Iris pigment epithelial cell (primary cell): Measurements from ENCODE around the gene PIK3R5.
A peak's percentile ranks its signal among the peaks of the same experiment; 100 is the strongest.

Experiments
- DNase-seq: peaks from one replicate; pipeline ENCODE4 v3.0.0-alpha.2; 2011; ENCODE audit warnings: low read depth

PIK3R5 gene

GRCh38 chr17:8951206-8951605 lies 14.3 kb downstream of the PIK3R5 start:
- no peak for DNase-seq

- DNase-seq, result no peak
Measured at GRCh38 chr17:8949061-8949661, 16.3 kb downstream of the PIK3R5 start.

GRCh38 chr17:8948462-8948861 lies 17.0 kb downstream of the PIK3R5 start:
- DNase-seq, result no peak

- DNase-seq, result peak; percentile 6
Measured at GRCh38 chr17:8947201-8947600, 18.3 kb downstream of the PIK3R5 start.

DNA sequence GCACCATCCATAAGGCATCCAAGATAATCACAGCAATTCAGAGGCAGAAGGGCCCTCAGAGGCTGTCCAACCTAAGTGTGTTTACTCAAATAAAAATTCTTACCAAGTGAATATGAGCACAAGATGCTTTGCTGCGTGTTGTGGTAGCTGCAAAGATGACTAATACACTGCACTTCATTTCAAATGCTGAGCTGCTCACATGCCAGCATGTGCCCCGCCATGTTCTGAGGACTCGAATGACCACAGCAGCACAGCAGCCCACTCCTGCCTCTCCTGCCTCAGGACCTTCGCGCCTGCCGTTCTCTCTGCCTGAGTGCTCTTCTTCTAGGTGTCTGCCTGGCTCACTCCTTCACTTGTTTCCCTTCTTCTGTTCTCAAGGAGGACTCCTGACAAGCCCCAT lies 19.0 kb downstream of the PIK3R5 start:
- peak; percentile 42 for DNase-seq

GRCh38 chr17:8946071-8946470 lies 19.4 kb downstream of the PIK3R5 start:
- DNase-seq, result no peak

GRCh38 chr17:8944748-8945147 lies 20.8 kb downstream of the PIK3R5 start:
- DNase-seq, result no peak

GRCh38 chr17:8944083-8944482 lies 21.4 kb downstream of the PIK3R5 start:
- no peak for DNase-seq

DNA sequence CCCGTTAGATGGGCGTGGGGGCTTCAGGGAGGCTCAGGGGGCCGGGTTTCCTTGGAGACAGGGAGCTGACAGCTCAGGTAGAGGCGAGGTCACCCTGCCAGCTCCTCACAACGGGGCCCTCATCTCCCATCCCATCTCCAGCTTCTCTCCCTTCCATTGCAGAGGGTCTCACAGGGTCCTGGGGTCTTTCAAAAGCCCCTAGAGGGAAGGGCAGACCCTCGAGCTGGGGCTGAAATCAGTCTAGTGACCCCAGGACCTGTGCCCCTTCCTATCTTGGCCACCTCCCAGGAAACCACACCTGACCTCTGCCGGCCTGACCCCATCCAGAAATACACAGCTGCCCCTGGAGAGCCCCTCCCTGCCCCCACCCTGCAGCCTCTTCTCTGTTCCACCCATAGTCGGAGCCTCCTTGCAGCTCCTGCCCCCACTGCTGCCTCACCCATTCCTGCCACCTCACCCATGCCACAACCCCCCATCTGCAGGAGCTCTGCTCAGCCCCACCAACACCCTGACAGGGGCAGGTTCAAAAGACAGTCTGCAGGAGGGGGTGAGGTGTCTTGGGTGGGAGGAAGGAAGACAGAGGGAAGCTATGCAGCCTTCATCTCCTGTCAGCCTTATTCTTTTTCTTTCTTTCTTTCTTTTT lies 23.4 kb downstream of the PIK3R5 start:
- DNase-seq, result no peak

DNA sequence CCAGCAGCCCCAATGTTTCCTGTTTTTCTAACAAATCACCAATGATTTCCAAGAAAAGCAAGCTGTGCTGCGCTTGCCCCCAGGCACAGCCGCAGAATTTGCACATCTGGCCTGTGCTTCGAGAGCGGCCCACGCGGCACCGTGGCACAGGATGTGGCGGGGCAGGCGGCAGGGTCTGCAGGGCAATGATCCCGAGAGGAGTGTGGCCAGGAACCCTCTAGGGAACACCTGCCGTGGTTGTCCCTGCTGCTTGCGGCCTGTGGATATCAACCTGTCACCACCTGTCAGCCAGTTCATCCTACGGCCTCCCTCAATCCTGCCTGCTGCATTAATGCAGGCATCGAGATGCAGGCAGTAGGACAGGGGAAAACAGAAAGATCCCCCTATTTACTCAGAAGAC lies 24.0 kb downstream of the PIK3R5 start:
- DNase-seq, result no peak

- no peak for DNase-seq
Measured at GRCh38 chr17:8940866-8941471, 24.5 kb downstream of the PIK3R5 start.

DNA sequence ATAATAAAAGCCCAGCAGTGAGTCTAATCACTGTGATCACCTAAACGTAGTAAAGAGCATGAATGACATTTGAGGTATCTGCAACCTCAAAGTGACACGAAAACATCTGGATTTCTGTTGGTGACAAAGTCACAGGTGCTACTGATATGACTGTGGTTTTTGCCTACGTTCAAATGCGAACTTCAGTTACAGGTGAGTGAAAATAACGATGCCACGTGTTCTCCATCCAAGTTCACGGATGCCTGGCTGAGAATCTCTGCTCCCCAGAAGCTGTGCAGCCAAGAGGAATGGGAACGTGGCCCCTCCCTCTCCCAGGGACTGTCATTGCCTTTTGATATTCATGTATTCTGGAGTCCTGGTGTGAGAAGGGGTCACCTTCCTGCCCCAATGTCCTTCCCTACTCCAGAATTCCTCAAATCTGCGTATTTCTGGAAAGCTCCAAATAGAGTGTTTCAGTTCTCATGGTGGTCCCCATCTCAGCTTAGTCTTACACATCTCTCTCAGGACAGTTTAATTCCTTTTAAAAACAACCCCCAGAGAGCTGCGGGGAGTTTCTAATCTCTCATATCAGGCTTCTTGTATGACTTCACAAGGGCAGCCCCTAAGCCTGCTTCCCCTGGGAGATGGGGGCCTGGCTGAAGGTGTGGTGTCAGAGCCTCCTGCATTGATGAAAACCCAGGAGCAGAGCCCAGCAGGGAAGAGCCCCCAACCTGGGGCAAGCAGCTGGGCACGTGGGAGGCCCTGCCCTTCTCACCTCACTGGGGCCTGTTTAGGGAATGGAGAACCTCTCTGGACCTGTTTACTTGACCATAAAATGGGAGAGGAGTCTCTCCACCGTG lies 25.8 kb downstream of the PIK3R5 start:
- no peak for DNase-seq

- DNase-seq, result no peak
Measured at GRCh38 chr17:8938933-8939332, 26.6 kb downstream of the PIK3R5 start.

DNA sequence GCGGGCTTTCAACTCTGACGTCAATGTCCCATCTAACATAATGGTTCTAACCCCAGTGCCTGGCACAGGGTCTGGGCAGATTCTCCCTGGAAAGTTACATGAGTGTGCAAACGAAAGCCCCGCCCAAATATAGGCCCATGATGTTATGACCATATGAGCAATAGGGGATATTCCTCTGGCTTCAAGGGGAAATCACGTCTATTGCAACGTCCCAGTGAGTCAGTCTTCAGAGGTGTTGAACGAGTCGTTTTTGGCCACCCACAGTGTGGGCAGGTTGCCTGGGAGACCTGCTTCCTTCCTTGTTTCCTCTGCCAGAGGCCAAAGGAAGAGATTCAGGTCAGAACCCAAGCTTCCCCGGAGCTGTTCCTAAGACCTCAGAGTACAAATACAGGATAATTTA lies 30.3 kb downstream of the PIK3R5 start:
- peak; percentile 38 for DNase-seq

- no peak for DNase-seq
Measured at GRCh38 chr17:8934346-8934745, 31.2 kb downstream of the PIK3R5 start.

DNA sequence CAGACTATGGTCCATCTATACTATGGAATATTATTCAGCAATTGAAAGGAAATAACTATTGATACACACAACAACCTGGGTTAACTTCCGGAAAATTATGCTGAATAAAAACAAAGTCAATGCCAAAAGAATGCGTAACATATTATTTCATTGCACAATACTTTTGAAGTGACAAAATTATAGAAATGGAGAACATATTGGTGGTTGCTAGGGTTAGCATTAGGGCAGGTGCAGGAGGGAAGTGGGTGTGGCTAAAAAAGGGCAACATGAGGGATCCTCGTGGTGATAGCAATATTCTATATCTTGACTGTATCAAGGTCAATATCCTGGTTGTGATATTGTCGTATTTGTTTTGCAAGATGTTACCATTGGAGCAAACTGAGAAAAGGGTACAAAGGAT lies 34.9 kb downstream of the PIK3R5 start:
- DNase-seq, result no peak

DNA sequence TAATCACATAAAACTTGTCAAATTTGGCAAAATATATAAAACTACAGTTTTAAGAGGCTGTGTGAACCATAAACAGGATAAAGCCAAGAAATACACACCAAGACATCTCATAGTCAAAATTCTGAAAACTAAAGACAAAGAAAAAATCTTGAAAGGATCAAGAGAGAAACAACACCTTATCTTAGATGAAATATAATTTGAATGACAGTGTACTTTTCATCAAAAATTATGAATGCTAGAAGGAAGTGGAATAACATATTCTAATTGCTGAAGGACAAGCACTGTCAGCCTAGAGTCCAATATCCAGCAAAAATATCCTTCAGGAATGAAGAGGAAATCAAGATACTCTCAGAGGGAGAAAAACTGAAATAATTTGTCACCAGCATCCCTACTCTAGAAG lies 37.2 kb downstream of the PIK3R5 start:
- DNase-seq, result no peak

DNA sequence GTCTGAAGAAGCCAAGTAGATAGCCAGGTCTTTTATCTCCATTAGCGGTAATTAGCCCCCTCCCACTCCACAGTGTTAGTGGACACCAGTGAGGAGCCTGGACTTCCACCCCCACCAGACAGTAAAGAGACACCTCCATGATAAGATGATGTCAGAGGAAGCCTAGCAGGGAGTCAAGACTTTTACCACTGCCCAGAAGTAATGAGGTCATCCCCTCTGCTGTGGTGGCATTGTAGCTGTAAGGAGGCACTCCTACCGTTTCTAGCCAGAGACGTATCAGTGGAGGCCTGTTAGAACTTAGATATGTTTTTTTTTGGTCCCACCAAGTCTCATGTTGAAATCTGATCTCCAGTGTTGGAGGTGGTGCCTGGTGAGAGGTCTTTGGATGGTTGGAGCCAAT lies 38.1 kb downstream of the PIK3R5 start:
- DNase-seq, result no peak

- DNase-seq, result no peak
Measured at GRCh38 chr17:8925808-8926207, 39.7 kb downstream of the PIK3R5 start.

DNA sequence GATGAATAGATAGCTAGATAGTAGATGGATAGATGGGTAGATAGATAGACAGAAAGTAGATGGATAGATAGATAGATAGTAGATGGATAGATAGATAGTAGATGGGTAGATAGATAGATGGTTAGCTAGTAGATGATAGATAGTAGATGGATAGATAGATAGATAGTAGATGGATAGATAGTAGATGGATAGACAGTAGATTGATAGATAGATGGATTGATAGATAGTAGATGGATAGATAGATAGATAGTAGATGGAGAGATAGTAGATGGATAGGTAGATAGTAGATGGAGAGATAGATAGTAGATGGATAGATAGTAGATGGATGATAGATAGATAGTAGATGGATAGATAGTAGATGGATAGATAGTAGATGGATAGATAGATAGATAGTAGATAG lies 40.4 kb downstream of the PIK3R5 start:
- DNase-seq, result no peak

GRCh38 chr17:8924595-8924994 lies 40.9 kb downstream of the PIK3R5 start:
- DNase-seq, result no peak

GRCh38 chr17:8923762-8924161 lies 41.7 kb downstream of the PIK3R5 start:
- no peak for DNase-seq

- peak; percentile 4 for DNase-seq
Measured at GRCh38 chr17:8922928-8923327, 42.6 kb downstream of the PIK3R5 start.
